ENCODE data around the gene CDC14A.

The CDC14A gene, protein sequence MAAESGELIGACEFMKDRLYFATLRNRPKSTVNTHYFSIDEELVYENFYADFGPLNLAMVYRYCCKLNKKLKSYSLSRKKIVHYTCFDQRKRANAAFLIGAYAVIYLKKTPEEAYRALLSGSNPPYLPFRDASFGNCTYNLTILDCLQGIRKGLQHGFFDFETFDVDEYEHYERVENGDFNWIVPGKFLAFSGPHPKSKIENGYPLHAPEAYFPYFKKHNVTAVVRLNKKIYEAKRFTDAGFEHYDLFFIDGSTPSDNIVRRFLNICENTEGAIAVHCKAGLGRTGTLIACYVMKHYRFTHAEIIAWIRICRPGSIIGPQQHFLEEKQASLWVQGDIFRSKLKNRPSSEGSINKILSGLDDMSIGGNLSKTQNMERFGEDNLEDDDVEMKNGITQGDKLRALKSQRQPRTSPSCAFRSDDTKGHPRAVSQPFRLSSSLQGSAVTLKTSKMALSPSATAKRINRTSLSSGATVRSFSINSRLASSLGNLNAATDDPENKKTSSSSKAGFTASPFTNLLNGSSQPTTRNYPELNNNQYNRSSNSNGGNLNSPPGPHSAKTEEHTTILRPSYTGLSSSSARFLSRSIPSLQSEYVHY

DNA sequence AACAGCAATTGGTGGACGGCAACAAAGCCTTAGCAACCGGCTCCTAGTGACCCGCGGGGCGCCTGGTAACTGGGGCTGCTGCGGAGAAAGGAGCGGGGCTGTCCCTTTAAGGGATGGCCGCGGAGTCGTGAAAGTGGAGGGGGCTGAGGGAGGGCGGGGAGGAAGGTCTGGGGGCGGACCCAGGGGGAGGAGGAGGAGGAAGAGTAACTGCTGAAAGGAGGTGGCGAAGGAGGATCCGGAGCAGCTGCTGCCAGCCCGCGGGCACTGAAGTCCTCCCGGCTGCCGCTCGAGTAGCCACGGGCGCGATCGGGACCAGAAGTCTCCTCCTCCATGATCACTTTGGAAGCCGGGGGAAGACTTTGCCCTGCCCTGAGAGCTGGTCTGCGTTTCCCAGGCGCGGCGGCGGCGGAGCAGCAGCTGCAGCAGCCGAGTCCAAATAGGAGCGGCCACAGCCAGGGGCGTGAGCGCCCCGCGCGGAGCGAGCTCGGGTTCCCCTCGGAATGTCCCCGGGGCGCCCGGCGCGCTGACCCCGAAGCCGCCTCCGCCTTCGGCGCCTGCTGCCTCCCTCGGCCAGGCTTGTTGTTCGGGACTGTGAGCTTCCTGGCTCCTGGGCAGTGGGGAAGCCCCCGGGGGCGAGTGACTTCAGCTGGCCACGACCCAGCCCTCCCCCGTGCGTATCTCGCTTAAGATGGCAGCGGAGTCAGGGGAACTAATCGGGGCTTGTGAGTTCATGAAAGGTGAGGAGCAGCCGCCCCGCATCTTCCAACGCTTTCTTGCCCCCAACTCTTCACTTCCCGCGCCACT lies at the start of gene CDC14A:
Gene CDC14A (plus strand): TSS at position 240 of the 804 bp plus-strand sequence. CDS start 449 bp downstream, at position 689.
- H3K4me3 ChIP-seq (ENCODE audit: low read depth, low read length) = peak within 1 kb of the TSS; percentile 95
- TF ChIP-seq, protein P1, sequence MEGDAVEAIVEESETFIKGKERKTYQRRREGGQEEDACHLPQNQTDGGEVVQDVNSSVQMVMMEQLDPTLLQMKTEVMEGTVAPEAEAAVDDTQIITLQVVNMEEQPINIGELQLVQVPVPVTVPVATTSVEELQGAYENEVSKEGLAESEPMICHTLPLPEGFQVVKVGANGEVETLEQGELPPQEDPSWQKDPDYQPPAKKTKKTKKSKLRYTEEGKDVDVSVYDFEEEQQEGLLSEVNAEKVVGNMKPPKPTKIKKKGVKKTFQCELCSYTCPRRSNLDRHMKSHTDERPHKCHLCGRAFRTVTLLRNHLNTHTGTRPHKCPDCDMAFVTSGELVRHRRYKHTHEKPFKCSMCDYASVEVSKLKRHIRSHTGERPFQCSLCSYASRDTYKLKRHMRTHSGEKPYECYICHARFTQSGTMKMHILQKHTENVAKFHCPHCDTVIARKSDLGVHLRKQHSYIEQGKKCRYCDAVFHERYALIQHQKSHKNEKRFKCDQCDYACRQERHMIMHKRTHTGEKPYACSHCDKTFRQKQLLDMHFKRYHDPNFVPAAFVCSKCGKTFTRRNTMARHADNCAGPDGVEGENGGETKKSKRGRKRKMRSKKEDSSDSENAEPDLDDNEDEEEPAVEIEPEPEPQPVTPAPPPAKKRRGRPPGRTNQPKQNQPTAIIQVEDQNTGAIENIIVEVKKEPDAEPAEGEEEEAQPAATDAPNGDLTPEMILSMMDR (IDR thresholded peaks at IDR 0.05; ENCODE audit: low read depth, low read length) = no peak

DNA sequence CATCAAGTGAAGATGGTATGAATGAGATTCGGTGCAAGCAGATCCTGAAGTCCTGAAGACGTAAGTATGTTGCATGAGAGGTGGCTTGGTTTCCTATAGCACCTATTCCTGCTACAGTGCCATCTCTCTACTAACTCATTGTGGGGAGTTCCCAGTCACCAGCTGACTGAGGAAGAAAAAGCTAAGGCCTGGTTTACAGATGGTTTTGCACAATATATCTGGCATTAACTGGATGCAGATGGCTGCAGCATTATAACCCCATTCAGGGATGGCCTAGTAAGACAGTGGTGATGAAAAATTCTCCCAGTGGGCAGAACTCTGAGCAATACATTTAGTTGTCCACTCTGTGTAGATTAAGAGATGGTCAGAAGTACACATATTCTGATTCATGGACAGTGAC lies 49.6 kb upstream of the CDC14A start:
- TF ChIP-seq, protein P1 (IDR thresholded peaks at IDR 0.05; ENCODE audit: low read depth, low read length) = no peak

DNA sequence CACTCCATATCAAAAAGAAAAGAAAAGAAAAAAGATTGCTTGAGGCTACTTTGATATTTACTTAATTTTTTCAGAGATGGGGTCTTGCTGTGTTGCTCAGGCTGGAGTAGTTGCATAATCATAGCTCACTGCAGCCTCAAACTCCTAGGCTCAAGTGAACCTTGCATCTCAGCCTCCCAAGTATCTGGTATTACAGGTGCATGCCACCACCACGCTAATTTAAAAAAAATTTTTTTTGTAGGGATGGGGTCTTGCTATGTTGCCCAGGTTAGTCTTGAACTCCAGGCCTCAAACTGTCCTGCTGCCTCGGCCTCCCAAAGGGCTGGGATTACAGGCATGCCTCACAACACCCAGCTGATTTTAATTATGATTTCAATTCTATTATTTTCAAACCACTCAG lies 48.1 kb upstream of the CDC14A start:
- TF ChIP-seq, protein P1 (IDR thresholded peaks at IDR 0.05; ENCODE audit: low read depth, low read length) = no peak
- no peak overlapping the region for H3K4me3 ChIP-seq (ENCODE audit: low read depth, low read length)

More for the DNA sequence above, 49.6 kb upstream of the CDC14A start:
- H3K4me3 ChIP-seq (ENCODE audit: low read depth, low read length) = no peak overlapping the region

DNA sequence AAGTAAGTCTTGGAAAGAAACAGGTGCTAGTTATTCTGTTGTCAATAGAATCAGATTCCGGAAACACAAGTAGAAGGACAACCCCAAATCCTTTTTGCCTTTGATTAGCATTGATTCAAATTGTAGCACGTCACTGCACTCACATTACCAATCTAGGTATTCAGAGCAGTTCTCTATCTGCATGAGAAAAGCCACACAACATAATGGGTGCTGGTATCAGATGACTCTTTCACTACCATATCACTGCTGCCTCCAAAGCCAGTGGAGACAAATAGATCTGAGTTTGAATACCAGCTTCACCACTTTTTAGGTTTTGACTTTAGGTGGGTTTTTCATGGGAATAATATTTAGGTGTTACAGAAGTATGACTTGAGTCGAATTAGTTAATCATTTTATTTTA lies 47.4 kb upstream of the CDC14A start:
- H3K4me3 ChIP-seq (ENCODE audit: low read depth, low read length) = no peak overlapping the region
- TF ChIP-seq, protein P1 (IDR thresholded peaks at IDR 0.05; ENCODE audit: low read depth, low read length) = no peak

DNA sequence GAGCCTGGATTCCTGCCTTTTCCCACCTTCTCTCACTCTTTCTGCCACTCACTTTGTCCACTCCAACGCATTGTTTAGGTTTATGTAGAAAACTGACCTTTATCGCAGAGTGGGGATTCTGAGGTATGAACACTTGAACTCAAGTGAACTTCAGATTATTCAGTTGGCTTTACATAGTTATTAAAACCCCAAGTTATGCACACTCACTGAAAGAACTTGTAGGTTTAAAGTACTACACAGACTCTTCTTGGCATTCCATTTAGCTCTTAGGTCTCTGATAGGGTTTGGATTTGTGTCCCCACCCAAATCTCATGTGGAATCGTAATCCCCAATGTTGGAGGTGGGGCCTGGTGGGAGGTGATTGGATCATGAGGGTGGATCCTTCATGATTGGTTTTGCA lies 46.4 kb upstream of the CDC14A start:
- H3K4me3 ChIP-seq (ENCODE audit: low read depth, low read length) = no peak overlapping the region
- TF ChIP-seq, protein P1 (IDR thresholded peaks at IDR 0.05; ENCODE audit: low read depth, low read length) = no peak

DNA sequence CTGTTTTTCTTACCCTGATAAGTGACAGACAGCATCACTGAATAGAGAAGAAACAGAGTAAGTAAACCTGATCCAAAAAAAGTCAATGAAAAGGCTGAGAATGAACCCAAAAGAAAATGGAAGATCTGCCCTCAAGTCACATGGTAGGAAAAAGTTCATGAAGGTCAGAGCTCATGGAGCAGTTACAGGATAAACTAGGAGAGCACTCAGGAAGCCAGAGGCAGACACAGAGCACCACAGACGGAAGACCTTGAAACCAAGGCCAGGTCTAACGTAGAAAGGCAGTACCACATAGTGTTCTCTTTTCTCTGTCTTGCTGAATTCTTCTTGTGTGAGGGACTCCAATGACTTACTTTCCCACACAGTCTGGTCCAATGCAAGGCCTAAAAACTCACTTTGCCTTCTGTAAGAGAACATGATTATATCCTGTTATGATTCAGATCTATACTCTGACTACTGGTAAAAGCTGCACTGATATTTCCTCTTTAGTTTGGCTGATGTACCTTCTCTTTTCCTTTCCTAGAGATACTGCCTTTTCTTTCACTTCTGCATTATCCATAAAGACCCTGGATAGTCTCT lies 45.5 kb upstream of the CDC14A start:
- no peak overlapping the region for H3K4me3 ChIP-seq (ENCODE audit: low read depth, low read length)
- TF ChIP-seq, protein P1 (IDR thresholded peaks at IDR 0.05; ENCODE audit: low read depth, low read length) = no peak
